Measurements from ENCODE around the gene CERCAM.

The CERCAM gene

GRCh38 chr9:128469070-128469469 lies 48.4 kb downstream of the CERCAM start:
- DNase-seq (ENCODE audit: low read depth in 1 of 2, low spot score in 1 of 2) = no peak
- in situ Hi-C loops (cut with HindIII; ENCODE audit: low pct_unique_long_range_greater_than_20kb, low sequenced_read_pairs) = no loop called here
- TF ChIP-seq JUND (IDR thresholded peaks at IDR 0.05; ENCODE audit: low read depth) = no peak

GRCh38 chr9:128470560-128470959 lies 49.9 kb downstream of the CERCAM start:
- in situ Hi-C loops (cut with HindIII; ENCODE audit: low pct_unique_long_range_greater_than_20kb, low sequenced_read_pairs) = no loop called here
- no peak for TF ChIP-seq JUND (IDR thresholded peaks at IDR 0.05; ENCODE audit: low read depth)
- no peak for DNase-seq (ENCODE audit: low read depth in 1 of 2, low spot score in 1 of 2)

GRCh38 chr9:128473104-128473503 lies 52.4 kb downstream of the CERCAM start:
- no peak for TF ChIP-seq JUND (IDR thresholded peaks at IDR 0.05; ENCODE audit: low read depth)
- in situ Hi-C loops (cut with HindIII; ENCODE audit: low pct_unique_long_range_greater_than_20kb, low sequenced_read_pairs) = no loop called here
- no peak for DNase-seq (ENCODE audit: low read depth in 1 of 2, low spot score in 1 of 2)

- in situ Hi-C loops (cut with HindIII; ENCODE audit: low pct_unique_long_range_greater_than_20kb, low sequenced_read_pairs) = no loop called here
- DNase-seq (ENCODE audit: low read depth in 1 of 2, low spot score in 1 of 2) = no peak
- no peak for TF ChIP-seq JUND (IDR thresholded peaks at IDR 0.05; ENCODE audit: low read depth)
These were observed 55.2 kb downstream of the CERCAM start for GRCh38 chr9:128475867-128476266.

- no peak for DNase-seq (ENCODE audit: low read depth in 1 of 2, low spot score in 1 of 2)
- no peak for TF ChIP-seq JUND (IDR thresholded peaks at IDR 0.05; ENCODE audit: low read depth)
- in situ Hi-C loops (cut with HindIII; ENCODE audit: low pct_unique_long_range_greater_than_20kb, low sequenced_read_pairs) = no loop called here
These were observed 58.6 kb downstream of the CERCAM start for GRCh38 chr9:128479262-128479661.

- no peak for TF ChIP-seq JUND (IDR thresholded peaks at IDR 0.05; ENCODE audit: low read depth)
- no peak for DNase-seq (ENCODE audit: low read depth in 1 of 2, low spot score in 1 of 2)
- in situ Hi-C loops (cut with HindIII; ENCODE audit: low pct_unique_long_range_greater_than_20kb, low sequenced_read_pairs) = no loop called here
These were observed 60.9 kb downstream of the CERCAM start for GRCh38 chr9:128481561-128481960.

GRCh38 chr9:128482186-128482585 lies 61.5 kb downstream of the CERCAM start:
- TF ChIP-seq JUND (IDR thresholded peaks at IDR 0.05; ENCODE audit: low read depth) = 0 out of 2 replicates have a peak, but pooled peaks have one; percentile 28
- DNase-seq (ENCODE audit: low read depth in 1 of 2, low spot score in 1 of 2) = peak; percentile 48 to 62
- in situ Hi-C loops (cut with HindIII; ENCODE audit: low pct_unique_long_range_greater_than_20kb, low sequenced_read_pairs) = no loop called here

GRCh38 chr9:128484686-128485413 lies 64.2 kb downstream of the CERCAM start:
- in situ Hi-C loops (cut with HindIII; ENCODE audit: low pct_unique_long_range_greater_than_20kb, low sequenced_read_pairs) = no loop called here
- TF ChIP-seq JUND (IDR thresholded peaks at IDR 0.05; ENCODE audit: low read depth) = no peak
- no peak for DNase-seq (ENCODE audit: low read depth in 1 of 2, low spot score in 1 of 2)

GRCh38 chr9:128485414-128485855 lies 64.8 kb downstream of the CERCAM start:
- no peak for TF ChIP-seq JUND (IDR thresholded peaks at IDR 0.05; ENCODE audit: low read depth)
- in situ Hi-C loops (cut with HindIII; ENCODE audit: low pct_unique_long_range_greater_than_20kb, low sequenced_read_pairs) = no loop called here
- no peak for DNase-seq (ENCODE audit: low read depth in 1 of 2, low spot score in 1 of 2)

- TF ChIP-seq JUND (IDR thresholded peaks at IDR 0.05; ENCODE audit: low read depth) = no peak
- DNase-seq (ENCODE audit: low read depth in 1 of 2, low spot score in 1 of 2) = no peak
- in situ Hi-C loops (cut with HindIII; ENCODE audit: low pct_unique_long_range_greater_than_20kb, low sequenced_read_pairs) = no loop called here
These were observed 65.5 kb downstream of the CERCAM start for GRCh38 chr9:128486201-128486600.
